Keratinocyte (primary cell): ENCODE results near the gene FHDC1. TPM values are rescaled to one million over a fixed set of nuclear protein-coding genes. Genes with fewer than 3 reads are reported as not detected.
A peak's percentile ranks its signal among the peaks of the same experiment; 100 is the strongest.

Experiments used
- DNase-seq: peaks from one replicate; pipeline ENCODE4 v3.0.0-alpha.2; 2011; ENCODE audit warnings: low read depth, missing footprints, low spot score
- FAIRE-seq: peaks from 2 replicates; lab custom pipeline; 2011; peaks lifted over from hg19 to GRCh38; lab: Jason Lieb, UNC
- H2AFZ ChIP-seq: 2 replicates; pipeline ENCODE4 v1.6.0; 2012; ENCODE audit warnings: low read length, control low read depth, inconsistent platforms; ENCODE audit not compliant: control insufficient read depth
- H3K27ac ChIP-seq: 2 replicates; pipeline ENCODE4 v1.5.1; 2011; ENCODE audit warnings: low read length; ENCODE audit not compliant: control insufficient read depth, insufficient read depth
- H3K27me3 ChIP-seq: 3 replicates; pipeline ENCODE4 v1.6.0; 2011; ENCODE audit warnings: low read length; ENCODE audit not compliant: control insufficient read depth, insufficient read depth; ENCODE audit errors: extremely low read depth
- H3K36me3 ChIP-seq, 2 experiments: 2 replicates in 1 of 2; 3 replicates in 1 of 2; pipeline ENCODE4 v1.5.1; 2011; ENCODE audit warnings: low read length in 2 of 2, mild to moderate bottlenecking in 1 of 2; ENCODE audit not compliant: control insufficient read depth in 2 of 2, insufficient read depth in 2 of 2; ENCODE audit errors: extremely low read depth in 1 of 2
- H3K4me1 ChIP-seq: 3 replicates; pipeline ENCODE4 v1.5.1; 2011; ENCODE audit warnings: low read length; ENCODE audit not compliant: control insufficient read depth, insufficient read depth; ENCODE audit errors: extremely low read depth
- H3K4me2 ChIP-seq: 3 replicates; pipeline ENCODE4 v1.6.0; 2011; ENCODE audit warnings: low read depth, low read length; ENCODE audit not compliant: control insufficient read depth, insufficient read depth; ENCODE audit errors: extremely low read depth
- H3K4me3 ChIP-seq, 3 experiments: fragments of 200-600 bp in 1 of 3; sonication (generic) in 1 of 3; 2 replicates in 2 of 3; 3 replicates in 1 of 3; pipeline ENCODE4 v1.5.1; 2011 to 2016; ENCODE audit warnings: low read length in 3 of 3, mild to moderate bottlenecking in 3 of 3, control low read depth in 2 of 3, inconsistent platforms in 1 of 3, low read depth in 1 of 3, mixed read lengths in 1 of 3, mixed run types in 1 of 3, moderate library complexity in 1 of 3; ENCODE audit not compliant: control insufficient read depth in 2 of 3, insufficient read depth in 2 of 3; ENCODE audit errors: extremely low read depth in 1 of 3
- H3K79me2 ChIP-seq: 2 replicates; pipeline ENCODE4 v1.6.0; 2012; ENCODE audit warnings: low read length; ENCODE audit not compliant: control insufficient read depth, insufficient read depth
- H3K9ac ChIP-seq: 3 replicates; pipeline ENCODE4 v1.6.0; 2011; ENCODE audit warnings: low read length; ENCODE audit not compliant: control insufficient read depth, insufficient read depth; ENCODE audit errors: extremely low read depth
- H3K9me1 ChIP-seq: 3 replicates; pipeline ENCODE4 v1.6.0; 2011; ENCODE audit warnings: low read length; ENCODE audit not compliant: control insufficient read depth, insufficient read depth; ENCODE audit errors: extremely low read depth
- H3K9me3 ChIP-seq: 2 replicates; pipeline ENCODE4 v1.5.1; 2012; ENCODE audit warnings: low read depth, low read length; ENCODE audit not compliant: control insufficient read depth
- H4K20me1 ChIP-seq: 3 replicates; pipeline ENCODE4 v1.6.0; 2011; ENCODE audit warnings: low read length; ENCODE audit not compliant: control insufficient read depth, insufficient read depth; ENCODE audit errors: extremely low read depth
- CTCF ChIP-seq, 3 experiments: IDR thresholded peaks in 1 of 3; conservative IDR thresholded peaks in 1 of 3; optimal IDR thresholded peaks in 1 of 3; 2 replicates in 2 of 3; 3 replicates in 1 of 3; pipeline versions ENCODE3 to v1.5.1; 2011; ENCODE audit warnings: low read length in 3 of 3, mild to moderate bottlenecking in 3 of 3, moderate library complexity in 2 of 3, control low read depth in 1 of 3, inconsistent platforms in 1 of 3; ENCODE audit not compliant: insufficient read depth in 2 of 3; ENCODE audit errors: extremely low read depth in 1 of 3
- EZH2 ChIP-seq: IDR thresholded peaks from one replicate; pipeline ENCODE4 v1.6.1; 2012; ENCODE audit warnings: inconsistent platforms, mild to moderate bottlenecking, low read length, moderate library complexity
- dilution Hi-C: fragments of 300-500 bp; cut with MboI; formaldehyde crosslinking; loops from one replicate; pipeline ENCODE4 v1.7.0; 2020; ENCODE audit warnings: low sequenced_read_pairs; ENCODE audit not compliant: extremely low pct_ligation_motif_present
- polyA plus RNA-seq, 5 experiments: library from polyadenylated mRNA; depleted of rRNA in 3 of 5; stranded (reverse) in 3 of 5; stranded (forward) in 1 of 5; unstranded in 1 of 5; fragments of >200 nt; gene quantifications; 1 replicate in 1 of 5; 2 replicates in 3 of 5; 3 replicates in 1 of 5; pipeline versions ENCODE4 v1.2.1 to v1.2.3, GENCODE V29; 2011 to 2012; ENCODE audit warnings: missing spikeins in 2 of 5, low read depth in 1 of 5, low replicate concordance in 1 of 5

The FHDC1 gene
- polyA plus RNA-seq, 1 donor (not counting 4 experiments of a cell fraction or from before 2014, with no cell fraction given) = 1.6 TPM

- no peaks in the 10 kb centered on the region for H3K79me2 ChIP-seq
- H4K20me1 ChIP-seq = no peaks in the 10 kb centered on the region
- H3K9ac ChIP-seq = no peak overlapping the region
- no peak overlapping the region for H3K4me2 ChIP-seq
- H2AFZ ChIP-seq = no peak overlapping the region
- DNase-seq (no peak), FAIRE-seq (no peak)
- no peak overlapping the region for H3K4me3 ChIP-seq
- no peak for TF ChIP-seq EZH2
- TF ChIP-seq CTCF (optimal IDR thresholded peaks at IDR 0.05 in 1 of 3, IDR thresholded peaks at IDR 0.05 in 1 of 3, conservative IDR thresholded peaks at IDR 0.05 in 1 of 3; ENCODE audit: extremely low read depth in 1 of 3, insufficient read depth in 2 of 3, low read length in 3 of 3) = no peak
- H3K36me3 ChIP-seq = no peaks in the 10 kb centered on the region
- H3K9me1 ChIP-seq = no peaks in the 10 kb centered on the region
- H3K27me3 ChIP-seq = no peaks in the 10 kb centered on the region
- no peaks in the 10 kb centered on the region for H3K9me3 ChIP-seq
- no peak overlapping the region for H3K27ac ChIP-seq
- dilution Hi-C loops = no loop called here
- peaks cover 15% of the 10 kb centered on the region for H3K4me1 ChIP-seq
Observed at GRCh38 chr4:152990471-152991131, 54.5 kb downstream of the FHDC1 start.

- H3K4me3 ChIP-seq = no peak overlapping the region
- DNase-seq = no peak
- no peaks in the 10 kb centered on the region for H4K20me1 ChIP-seq
- peak overlapping the region; percentile 86 for H2AFZ ChIP-seq
- TF ChIP-seq CTCF (optimal IDR thresholded peaks at IDR 0.05 in 1 of 3, IDR thresholded peaks at IDR 0.05 in 1 of 3, conservative IDR thresholded peaks at IDR 0.05 in 1 of 3; ENCODE audit: extremely low read depth in 1 of 3, insufficient read depth in 2 of 3, low read length in 3 of 3) (no peak), EZH2 (no peak)
- dilution Hi-C loops = no loop called here
- H3K9me3 ChIP-seq = no peaks in the 10 kb centered on the region
- H3K9me1 ChIP-seq = no peaks in the 10 kb centered on the region
- H3K4me1 ChIP-seq = peaks cover 20% of the 10 kb centered on the region
- FAIRE-seq = no peak
- H3K27ac ChIP-seq = peak overlapping the region; percentile 80
- H3K79me2 ChIP-seq = no peaks in the 10 kb centered on the region
- H3K4me2 ChIP-seq = peak overlapping the region; percentile 63
- peak overlapping the region; percentile 53 for H3K9ac ChIP-seq
- no peaks in the 10 kb centered on the region for H3K36me3 ChIP-seq
- no peaks in the 10 kb centered on the region for H3K27me3 ChIP-seq
Observed at GRCh38 chr4:152991398-152991797, 55.3 kb downstream of the FHDC1 start.
